GM18505 (cell line): ENCODE data around the gene GATA6.

Experiments
- ATAC-seq: cut with Tn5 transposase; IDR thresholded peaks from one replicate; pipeline ENCODE4 v1.9.1; 2021; ENCODE audit not compliant: unreplicated experiment
- POLR2A ChIP-seq: IDR thresholded peaks from 4 replicates; pipeline ENCODE4 v1.6.1; 2011; ENCODE audit warnings: borderline replicate concordance; ENCODE audit not compliant: insufficient read depth, insufficient read length; ENCODE audit errors: extremely low read depth

Gene GATA6

GRCh38 chr18:22169011-22169888 lies at the start of gene GATA6:
GATA6 (plus strand) TSS chr18:22169589; CDS start chr18:22171145, 1,556 bp downstream.
- no peak for ATAC-seq
- TF ChIP-seq POLR2A: no peak

- no peak for ATAC-seq
- no peak for TF ChIP-seq POLR2A
Observed at GRCh38 chr18:22124970-22125369, 44.4 kb upstream of the GATA6 start.

GRCh38 chr18:22128954-22129353 lies 40.4 kb upstream of the GATA6 start:
- TF ChIP-seq POLR2A: no peak
- no peak for ATAC-seq

- no peak for ATAC-seq
- no peak for TF ChIP-seq POLR2A
Observed at GRCh38 chr18:22129778-22130177, 39.6 kb upstream of the GATA6 start.

- TF ChIP-seq POLR2A: no peak
- ATAC-seq: no peak
Observed at GRCh38 chr18:22132258-22132657, 37.1 kb upstream of the GATA6 start.

- TF ChIP-seq POLR2A: no peak
- ATAC-seq: no peak
Observed at GRCh38 chr18:22132763-22133162, 36.6 kb upstream of the GATA6 start.

- ATAC-seq: no peak
- no peak for TF ChIP-seq POLR2A
Observed at GRCh38 chr18:22136395-22136794, 33.0 kb upstream of the GATA6 start.

- no peak for ATAC-seq
- TF ChIP-seq POLR2A: no peak
Observed at GRCh38 chr18:22141211-22141610, 28.2 kb upstream of the GATA6 start.

GRCh38 chr18:22143347-22144340 lies 25.7 kb upstream of the GATA6 start:
- no peak for TF ChIP-seq POLR2A

GRCh38 chr18:22145160-22145559 lies 24.2 kb upstream of the GATA6 start:
- no peak for TF ChIP-seq POLR2A
- no peak for ATAC-seq

More at GRCh38 chr18:22143347-22144340, 25.7 kb upstream of the GATA6 start:
- no peak for ATAC-seq

GRCh38 chr18:22149710-22150109 lies 19.7 kb upstream of the GATA6 start:
- no peak for TF ChIP-seq POLR2A
- no peak for ATAC-seq

GRCh38 chr18:22152093-22152492 lies 17.3 kb upstream of the GATA6 start:
- no peak for ATAC-seq
- no peak for TF ChIP-seq POLR2A

GRCh38 chr18:22153428-22153827 lies 16.0 kb upstream of the GATA6 start:
- ATAC-seq: no peak
- TF ChIP-seq POLR2A: no peak

- ATAC-seq: no peak
- no peak for TF ChIP-seq POLR2A
Observed at GRCh38 chr18:22155584-22155983, 13.8 kb upstream of the GATA6 start.

- no peak for TF ChIP-seq POLR2A
- no peak for ATAC-seq
Observed at GRCh38 chr18:22159014-22159413, 10.4 kb upstream of the GATA6 start.
